ENCODE results near the gene PLXDC1.

The PLXDC1 gene

DNA sequence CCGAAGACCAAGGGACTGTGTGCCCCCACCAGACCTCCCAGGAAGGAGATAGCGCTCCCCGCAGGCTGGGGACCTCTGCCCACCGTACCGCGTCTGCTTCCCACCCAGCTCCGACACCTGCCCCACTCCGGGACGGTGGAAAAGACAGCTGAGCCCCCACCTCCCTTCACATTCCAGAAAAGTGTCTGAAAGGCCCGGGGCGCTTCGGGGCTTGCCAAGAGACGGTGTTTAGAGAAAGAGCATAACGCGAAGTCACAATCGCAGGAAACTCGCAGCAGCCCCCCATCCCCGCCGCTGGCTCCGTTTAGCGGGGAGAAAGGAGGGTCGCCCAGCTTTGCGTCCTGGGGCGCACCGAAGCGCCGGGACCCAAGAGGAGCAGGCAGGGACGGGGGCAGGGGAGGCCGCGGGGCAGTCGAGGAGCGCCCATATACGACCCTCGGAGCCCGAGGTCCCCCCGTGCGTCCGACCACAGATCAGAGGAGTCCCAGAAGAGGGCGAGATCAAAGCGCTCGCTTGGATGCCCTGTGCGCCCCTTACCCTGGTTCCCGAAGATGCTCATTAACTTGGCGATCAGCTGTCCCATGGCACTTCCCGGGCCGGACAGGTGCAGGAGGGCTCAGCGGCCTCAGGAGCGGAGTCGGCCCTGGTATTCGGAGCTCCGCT lies 13.9 kb upstream of the PLXDC1 start:
- Histone ChIP-seq H3K9ac (ENCODE audit: low read length) (peak overlapping the region; percentile 33; the same call in 1 of the 2 replicates), H3K4me2 (ENCODE audit: low read depth, low read length) (peak overlapping the region; percentile 78), H3K9me3 (replicated peaks; ENCODE audit: insufficient read depth, low read length) (no peaks in the 10 kb centered on the region), H2AFZ (ENCODE audit: low read length) (peak overlapping the region; percentile 96), H3K9me2 (replicated peaks; ENCODE audit: insufficient read depth, low read length) (no peaks in the 10 kb centered on the region), H3K27ac (ENCODE audit: low read length) (no peak overlapping the region), H4K20me1 (ENCODE audit: insufficient read depth, low read length) (no peaks in the 10 kb centered on the region), H3F3A (ENCODE audit: insufficient read depth, low read length) (peaks cover 13% of the 10 kb centered on the region; the same call in 1 of the 2 replicates), H3K4me3 (ENCODE audit: low read length) (peak overlapping the region; percentile 58), H3K4me1 (ENCODE audit: low read length) (peaks cover 16% of the 10 kb centered on the region), H3K79me2 (ENCODE audit: low read length) (no peaks in the 10 kb centered on the region), H3K36me3 (replicated peaks; ENCODE audit: insufficient read depth, low read length) (no peaks in the 10 kb centered on the region), H3K27me3 (replicated peaks; ENCODE audit: insufficient read depth, low read length) (no peaks in the 10 kb centered on the region)
- TF ChIP-seq, protein P1, sequence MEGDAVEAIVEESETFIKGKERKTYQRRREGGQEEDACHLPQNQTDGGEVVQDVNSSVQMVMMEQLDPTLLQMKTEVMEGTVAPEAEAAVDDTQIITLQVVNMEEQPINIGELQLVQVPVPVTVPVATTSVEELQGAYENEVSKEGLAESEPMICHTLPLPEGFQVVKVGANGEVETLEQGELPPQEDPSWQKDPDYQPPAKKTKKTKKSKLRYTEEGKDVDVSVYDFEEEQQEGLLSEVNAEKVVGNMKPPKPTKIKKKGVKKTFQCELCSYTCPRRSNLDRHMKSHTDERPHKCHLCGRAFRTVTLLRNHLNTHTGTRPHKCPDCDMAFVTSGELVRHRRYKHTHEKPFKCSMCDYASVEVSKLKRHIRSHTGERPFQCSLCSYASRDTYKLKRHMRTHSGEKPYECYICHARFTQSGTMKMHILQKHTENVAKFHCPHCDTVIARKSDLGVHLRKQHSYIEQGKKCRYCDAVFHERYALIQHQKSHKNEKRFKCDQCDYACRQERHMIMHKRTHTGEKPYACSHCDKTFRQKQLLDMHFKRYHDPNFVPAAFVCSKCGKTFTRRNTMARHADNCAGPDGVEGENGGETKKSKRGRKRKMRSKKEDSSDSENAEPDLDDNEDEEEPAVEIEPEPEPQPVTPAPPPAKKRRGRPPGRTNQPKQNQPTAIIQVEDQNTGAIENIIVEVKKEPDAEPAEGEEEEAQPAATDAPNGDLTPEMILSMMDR (IDR thresholded peaks at IDR 0.05; ENCODE audit: low read length): no peak
- TF ChIP-seq EZH2 (optimal IDR thresholded peaks at IDR 0.05; ENCODE audit: low read depth, low read length) (no peak), EZH2phosphoT487 (IDR thresholded peaks at IDR 0.05; ENCODE audit: low read length) (no peak)
- DNase-seq: no peak

DNA sequence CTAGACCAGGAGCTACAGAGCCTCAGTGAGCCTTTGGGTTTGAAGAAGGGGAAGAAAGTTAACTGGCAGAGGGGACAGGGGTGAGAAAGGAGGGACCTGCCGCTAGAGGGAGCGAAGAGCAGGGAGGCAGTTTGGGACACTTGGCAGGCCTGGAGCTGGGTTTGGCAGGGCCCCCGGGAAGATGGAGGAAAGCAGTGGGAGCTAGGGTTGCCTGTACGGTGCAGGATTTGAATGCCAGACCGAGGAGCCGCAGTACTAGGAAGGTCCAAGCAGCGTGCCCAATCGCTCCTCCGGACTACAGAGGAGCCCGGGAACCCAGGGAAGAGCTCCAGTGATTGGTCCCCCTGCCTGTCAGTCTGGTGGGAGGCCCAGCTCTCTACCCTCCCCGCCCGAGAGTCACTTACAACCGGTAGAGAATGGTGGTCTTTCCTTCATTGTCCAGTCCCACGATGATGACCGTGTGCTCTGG lies 13.3 kb upstream of the PLXDC1 start:
- no peak overlapping the region for H3K27ac ChIP-seq (ENCODE audit: low read length)

DNA sequence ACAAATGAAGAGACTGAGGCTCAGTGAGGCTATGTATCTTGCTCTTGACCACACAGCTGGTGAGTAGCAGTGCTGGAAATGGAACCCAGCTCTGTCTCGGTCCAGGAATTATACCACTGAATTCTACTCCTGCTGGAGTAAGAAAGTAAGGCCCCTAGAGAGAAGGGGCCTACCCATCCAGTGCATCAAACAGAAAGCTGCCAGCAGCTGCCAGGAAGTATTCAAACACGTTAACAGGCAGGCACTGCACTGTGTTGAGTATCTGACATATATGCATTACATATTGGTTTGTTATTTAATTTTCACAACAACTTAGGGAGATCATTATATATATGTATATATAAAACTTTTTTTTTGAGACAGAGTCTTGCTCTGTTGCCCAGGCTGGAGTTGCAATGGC lies 10.5 kb upstream of the PLXDC1 start:
- H3K79me2 ChIP-seq (ENCODE audit: low read length): no peaks in the 10 kb centered on the region
- no peaks in the 10 kb centered on the region for H3K36me3 ChIP-seq (replicated peaks; ENCODE audit: insufficient read depth, low read length)
- H3K4me3 ChIP-seq (ENCODE audit: low read length): no peak overlapping the region
- no peak for TF ChIP-seq EZH2phosphoT487 (IDR thresholded peaks at IDR 0.05; ENCODE audit: low read length)
- no peak for TF ChIP-seq EZH2 (optimal IDR thresholded peaks at IDR 0.05; ENCODE audit: low read depth, low read length)
- TF ChIP-seq, protein P1 (IDR thresholded peaks at IDR 0.05; ENCODE audit: low read length): no peak
- no peak overlapping the region for H3K27ac ChIP-seq (ENCODE audit: low read length)
- H3K9ac ChIP-seq (ENCODE audit: low read length): no peak overlapping the region
- H3K9me3 ChIP-seq (replicated peaks; ENCODE audit: insufficient read depth, low read length): no peaks in the 10 kb centered on the region
- H3K4me1 ChIP-seq (ENCODE audit: low read length): peaks cover 6% of the 10 kb centered on the region
- no peak for DNase-seq
- no peak overlapping the region for H3K4me2 ChIP-seq (ENCODE audit: low read depth, low read length)
- H3K27me3 ChIP-seq (replicated peaks; ENCODE audit: insufficient read depth, low read length): 0 out of 2 replicates have a peak, but pooled peaks cover 3% of the 10 kb centered on the region
- H3F3A ChIP-seq (ENCODE audit: insufficient read depth, low read length): peaks cover 4% of the 10 kb centered on the region; the same call in 1 of the 2 replicates
- no peaks in the 10 kb centered on the region for H3K9me2 ChIP-seq (replicated peaks; ENCODE audit: insufficient read depth, low read length)
- H2AFZ ChIP-seq (ENCODE audit: low read length): no peak overlapping the region
- H4K20me1 ChIP-seq (ENCODE audit: insufficient read depth, low read length): no peaks in the 10 kb centered on the region

More for the DNA sequence above, 13.3 kb upstream of the PLXDC1 start:
- no peaks in the 10 kb centered on the region for H3K79me2 ChIP-seq (ENCODE audit: low read length)
- H3K4me3 ChIP-seq (ENCODE audit: low read length): peak overlapping the region; percentile 58
- H4K20me1 ChIP-seq (ENCODE audit: insufficient read depth, low read length): no peaks in the 10 kb centered on the region
- H3K4me2 ChIP-seq (ENCODE audit: low read depth, low read length): peak overlapping the region; percentile 78
- H3F3A ChIP-seq (ENCODE audit: insufficient read depth, low read length): peaks cover 13% of the 10 kb centered on the region; the same call in 1 of the 2 replicates
- H3K9me3 ChIP-seq (replicated peaks; ENCODE audit: insufficient read depth, low read length): no peaks in the 10 kb centered on the region
- H3K36me3 ChIP-seq (replicated peaks; ENCODE audit: insufficient read depth, low read length): no peaks in the 10 kb centered on the region
- H2AFZ ChIP-seq (ENCODE audit: low read length): peak overlapping the region; percentile 96
- peaks cover 16% of the 10 kb centered on the region for H3K4me1 ChIP-seq (ENCODE audit: low read length)
- H3K9ac ChIP-seq (ENCODE audit: low read length): peak overlapping the region; percentile 33; the same call in 1 of the 2 replicates
- no peaks in the 10 kb centered on the region for H3K27me3 ChIP-seq (replicated peaks; ENCODE audit: insufficient read depth, low read length)
- DNase-seq: peak; percentile 89
- TF ChIP-seq EZH2phosphoT487 (IDR thresholded peaks at IDR 0.05; ENCODE audit: low read length) (no peak), EZH2 (optimal IDR thresholded peaks at IDR 0.05; ENCODE audit: low read depth, low read length) (no peak)
- TF ChIP-seq, protein P1 (IDR thresholded peaks at IDR 0.05; ENCODE audit: low read length): peak; percentile 89
- H3K9me2 ChIP-seq (replicated peaks; ENCODE audit: insufficient read depth, low read length): no peaks in the 10 kb centered on the region
